WTC11 (cell line): Measurements from ENCODE around the gene OR56B4. TPM values are rescaled to one million over a fixed set of nuclear protein-coding genes. Genes with fewer than 3 reads are reported as not detected.

Source experiments
- ATAC-seq: fragments of 200-7000 bp; cut with Tn5 transposase; 2 replicates; pipeline ENCODE4 v1.10.0; 2021; ENCODE audit warnings: mild to moderate bottlenecking, moderate library complexity
- CTCF ChIA-PET: fragments of 300-600 bp; sonication (Branson Sonifier 250); formaldehyde crosslinking; loops from one replicate; lab custom pipeline; 2021; ENCODE audit warnings: antibody characterized with exemption; lab: Charles Lee
- POLR2A ChIA-PET: fragments of 350-600 bp; sonication (Branson Sonifier 250); formaldehyde crosslinking; loops from one replicate; lab custom pipeline; 2021; ENCODE audit warnings: antibody characterized with exemption; lab: Charles Lee
- DNase-seq: peaks from one replicate; pipeline ENCODE4 v3.0.0; 2021; ENCODE audit warnings: low spot score
- H3K27ac Mint-ChIP-seq: 2 replicates; pipeline ENCODE4 v1.8.0; 2021; ENCODE audit warnings: mixed read lengths
- H3K27me3 Mint-ChIP-seq: 2 replicates; pipeline ENCODE4 v1.8.0; 2021; ENCODE audit warnings: low read depth, mild to moderate bottlenecking, moderate library complexity, mixed read lengths
- H3K36me3 Mint-ChIP-seq: 2 replicates; pipeline ENCODE4 v1.8.0; 2021; ENCODE audit warnings: mixed read lengths
- H3K4me1 Mint-ChIP-seq: 2 replicates; pipeline ENCODE4 v1.8.0; 2022; ENCODE audit warnings: mixed read lengths
- H3K4me3 Mint-ChIP-seq: 2 replicates; pipeline ENCODE4 v1.8.0; 2021; ENCODE audit warnings: mild to moderate bottlenecking, moderate library complexity, mixed read lengths
- H3K9me3 Mint-ChIP-seq: 2 replicates; pipeline ENCODE4 v1.8.0; 2021; ENCODE audit warnings: mixed read lengths
- ARID4B ChIP-seq: sonication (generic); formaldehyde crosslinking; IDR thresholded peaks from 2 replicates; pipeline ENCODE4 v1.8.0; 2023; ENCODE audit warnings: missing genetic modification reagents, mild to moderate bottlenecking, borderline replicate concordance
- E2F4 ChIP-seq: sonication (generic); formaldehyde crosslinking; IDR thresholded peaks from 2 replicates; pipeline ENCODE4 v1.8.1; 2022; ENCODE audit warnings: low read depth, mild to moderate bottlenecking, moderate library complexity, missing genetic modification reagents, borderline replicate concordance
- ELF4 ChIP-seq: sonication (generic); formaldehyde crosslinking; IDR thresholded peaks from 2 replicates; pipeline ENCODE4 v1.8.1; 2022; ENCODE audit warnings: low read depth, mild to moderate bottlenecking, moderate library complexity, missing genetic modification reagents
- GRHL2 ChIP-seq: fragments of 250-450 bp; sonication (Bioruptor Pico); IDR thresholded peaks from 2 replicates; pipeline ENCODE4 v1.8.0; 2022; ENCODE audit warnings: mild to moderate bottlenecking, moderate library complexity; ENCODE audit not compliant: insufficient replicate concordance, severe bottlenecking
- NFE2L1 ChIP-seq: sonication (generic); formaldehyde crosslinking; IDR thresholded peaks from 2 replicates; pipeline ENCODE4 v1.8.1; 2023; ENCODE audit warnings: missing genetic modification reagents
- NR2C2 ChIP-seq: sonication (generic); formaldehyde crosslinking; IDR thresholded peaks from 2 replicates; pipeline ENCODE4 v1.8.0; 2022; ENCODE audit warnings: mild to moderate bottlenecking, missing genetic modification reagents
- OVOL2 ChIP-seq: fragments of 250-450 bp; sonication (Bioruptor Pico); IDR thresholded peaks from 2 replicates; pipeline ENCODE4 v1.9.0; 2021; ENCODE audit warnings: mild to moderate bottlenecking, borderline replicate concordance
- PRDM15 ChIP-seq: sonication (generic); formaldehyde crosslinking; IDR thresholded peaks from 2 replicates; pipeline ENCODE4 v1.8.0; 2022; ENCODE audit warnings: missing genetic modification reagents
- SMAD3 ChIP-seq: sonication (generic); formaldehyde crosslinking; IDR thresholded peaks from 2 replicates; pipeline ENCODE4 v1.8.0; 2022; ENCODE audit warnings: missing genetic modification reagents, mild to moderate bottlenecking, borderline replicate concordance
- SMAD4 ChIP-seq: sonication (generic); formaldehyde crosslinking; IDR thresholded peaks from 2 replicates; pipeline ENCODE4 v1.8.0; 2022; ENCODE audit warnings: mild to moderate bottlenecking, missing genetic modification reagents
- SOX15 ChIP-seq: fragments of 250-450 bp; sonication (Bioruptor Pico); IDR thresholded peaks from 2 replicates; pipeline ENCODE4 v1.9.0; 2021; ENCODE audit warnings: mild to moderate bottlenecking
- TEAD4 ChIP-seq: sonication (generic); formaldehyde crosslinking; IDR thresholded peaks from 2 replicates; pipeline ENCODE4 v1.8.0; 2022; ENCODE audit warnings: mild to moderate bottlenecking, missing genetic modification reagents
- ZNF263 ChIP-seq: sonication (generic); formaldehyde crosslinking; IDR thresholded peaks from 2 replicates; pipeline ENCODE4 v1.8.1; 2022; ENCODE audit warnings: low read depth, mild to moderate bottlenecking, moderate library complexity, missing genetic modification reagents
- total RNA-seq: library from RNA; stranded (reverse); gene quantifications from 3 replicates; pipeline ENCODE4 v1.2.3, GENCODE V29; 2021
- TF ChIP-seq, protein P1 (sequence below): sonication (generic); formaldehyde crosslinking; conservative IDR thresholded peaks from 2 replicates; pipeline ENCODE4 v1.8.1; 2023; ENCODE audit warnings: mild to moderate bottlenecking, low read depth, missing genetic modification reagents, moderate library complexity
- TF ChIP-seq, protein P2 (sequence below): sonication (generic); formaldehyde crosslinking; IDR thresholded peaks from 2 replicates; pipeline ENCODE4 v1.8.1; 2022; ENCODE audit warnings: low read depth, missing genetic modification reagents, borderline replicate concordance
- TF ChIP-seq, protein P3 (sequence below): sonication (generic); formaldehyde crosslinking; IDR thresholded peaks from 2 replicates; pipeline ENCODE4 v1.8.1; 2023; ENCODE audit warnings: mild to moderate bottlenecking, missing genetic modification reagents
- TF ChIP-seq, protein P4 (sequence below): sonication (generic); formaldehyde crosslinking; IDR thresholded peaks from 2 replicates; pipeline ENCODE4 v1.8.1; 2023; ENCODE audit warnings: mild to moderate bottlenecking, missing genetic modification reagents, moderate library complexity
- TF ChIP-seq, protein P5 (sequence below): sonication (generic); formaldehyde crosslinking; IDR thresholded peaks from 2 replicates; pipeline ENCODE4 v1.8.0; 2022; ENCODE audit warnings: mild to moderate bottlenecking, missing genetic modification reagents

The OR56B4 gene
- total RNA-seq, 1 experiment from 2014 or later: not detected

DNA sequence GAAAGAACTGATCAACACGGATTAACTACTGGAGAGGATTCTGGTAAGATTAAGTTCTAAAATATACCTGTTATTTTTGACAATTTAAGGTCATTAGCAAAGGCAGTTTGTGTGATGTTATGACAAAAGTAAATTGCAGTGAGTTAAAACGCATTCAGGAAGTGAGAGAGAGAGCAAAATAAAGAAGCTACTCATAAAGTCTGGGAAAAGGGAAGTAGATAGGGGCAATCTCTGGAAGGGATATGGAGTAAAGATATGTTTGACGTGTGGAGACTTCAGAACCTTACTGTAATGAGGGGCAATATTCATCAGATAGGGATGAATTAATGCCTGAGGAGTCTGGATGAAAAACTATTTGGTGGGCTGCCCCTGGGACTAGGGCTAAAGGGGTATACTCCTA lies 16.8 kb downstream of the OR56B4 start (continued):
- TF ChIP-seq, protein P1, sequence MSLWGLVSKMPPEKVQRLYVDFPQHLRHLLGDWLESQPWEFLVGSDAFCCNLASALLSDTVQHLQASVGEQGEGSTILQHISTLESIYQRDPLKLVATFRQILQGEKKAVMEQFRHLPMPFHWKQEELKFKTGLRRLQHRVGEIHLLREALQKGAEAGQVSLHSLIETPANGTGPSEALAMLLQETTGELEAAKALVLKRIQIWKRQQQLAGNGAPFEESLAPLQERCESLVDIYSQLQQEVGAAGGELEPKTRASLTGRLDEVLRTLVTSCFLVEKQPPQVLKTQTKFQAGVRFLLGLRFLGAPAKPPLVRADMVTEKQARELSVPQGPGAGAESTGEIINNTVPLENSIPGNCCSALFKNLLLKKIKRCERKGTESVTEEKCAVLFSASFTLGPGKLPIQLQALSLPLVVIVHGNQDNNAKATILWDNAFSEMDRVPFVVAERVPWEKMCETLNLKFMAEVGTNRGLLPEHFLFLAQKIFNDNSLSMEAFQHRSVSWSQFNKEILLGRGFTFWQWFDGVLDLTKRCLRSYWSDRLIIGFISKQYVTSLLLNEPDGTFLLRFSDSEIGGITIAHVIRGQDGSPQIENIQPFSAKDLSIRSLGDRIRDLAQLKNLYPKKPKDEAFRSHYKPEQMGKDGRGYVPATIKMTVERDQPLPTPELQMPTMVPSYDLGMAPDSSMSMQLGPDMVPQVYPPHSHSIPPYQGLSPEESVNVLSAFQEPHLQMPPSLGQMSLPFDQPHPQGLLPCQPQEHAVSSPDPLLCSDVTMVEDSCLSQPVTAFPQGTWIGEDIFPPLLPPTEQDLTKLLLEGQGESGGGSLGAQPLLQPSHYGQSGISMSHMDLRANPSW: no peak
- no peak for TF ChIP-seq SOX15 (CRISPR knock-in tag)
- no peak for TF ChIP-seq SMAD3 (CRISPR knock-in tag)
- TF ChIP-seq, protein P2, sequence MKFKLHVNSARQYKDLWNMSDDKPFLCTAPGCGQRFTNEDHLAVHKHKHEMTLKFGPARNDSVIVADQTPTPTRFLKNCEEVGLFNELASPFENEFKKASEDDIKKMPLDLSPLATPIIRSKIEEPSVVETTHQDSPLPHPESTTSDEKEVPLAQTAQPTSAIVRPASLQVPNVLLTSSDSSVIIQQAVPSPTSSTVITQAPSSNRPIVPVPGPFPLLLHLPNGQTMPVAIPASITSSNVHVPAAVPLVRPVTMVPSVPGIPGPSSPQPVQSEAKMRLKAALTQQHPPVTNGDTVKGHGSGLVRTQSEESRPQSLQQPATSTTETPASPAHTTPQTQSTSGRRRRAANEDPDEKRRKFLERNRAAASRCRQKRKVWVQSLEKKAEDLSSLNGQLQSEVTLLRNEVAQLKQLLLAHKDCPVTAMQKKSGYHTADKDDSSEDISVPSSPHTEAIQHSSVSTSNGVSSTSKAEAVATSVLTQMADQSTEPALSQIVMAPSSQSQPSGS (CRISPR knock-in tag): no peak
- TF ChIP-seq, protein P3, sequence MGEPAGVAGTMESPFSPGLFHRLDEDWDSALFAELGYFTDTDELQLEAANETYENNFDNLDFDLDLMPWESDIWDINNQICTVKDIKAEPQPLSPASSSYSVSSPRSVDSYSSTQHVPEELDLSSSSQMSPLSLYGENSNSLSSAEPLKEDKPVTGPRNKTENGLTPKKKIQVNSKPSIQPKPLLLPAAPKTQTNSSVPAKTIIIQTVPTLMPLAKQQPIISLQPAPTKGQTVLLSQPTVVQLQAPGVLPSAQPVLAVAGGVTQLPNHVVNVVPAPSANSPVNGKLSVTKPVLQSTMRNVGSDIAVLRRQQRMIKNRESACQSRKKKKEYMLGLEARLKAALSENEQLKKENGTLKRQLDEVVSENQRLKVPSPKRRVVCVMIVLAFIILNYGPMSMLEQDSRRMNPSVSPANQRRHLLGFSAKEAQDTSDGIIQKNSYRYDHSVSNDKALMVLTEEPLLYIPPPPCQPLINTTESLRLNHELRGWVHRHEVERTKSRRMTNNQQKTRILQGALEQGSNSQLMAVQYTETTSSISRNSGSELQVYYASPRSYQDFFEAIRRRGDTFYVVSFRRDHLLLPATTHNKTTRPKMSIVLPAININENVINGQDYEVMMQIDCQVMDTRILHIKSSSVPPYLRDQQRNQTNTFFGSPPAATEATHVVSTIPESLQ (CRISPR knock-in tag): no peak

DNA sequence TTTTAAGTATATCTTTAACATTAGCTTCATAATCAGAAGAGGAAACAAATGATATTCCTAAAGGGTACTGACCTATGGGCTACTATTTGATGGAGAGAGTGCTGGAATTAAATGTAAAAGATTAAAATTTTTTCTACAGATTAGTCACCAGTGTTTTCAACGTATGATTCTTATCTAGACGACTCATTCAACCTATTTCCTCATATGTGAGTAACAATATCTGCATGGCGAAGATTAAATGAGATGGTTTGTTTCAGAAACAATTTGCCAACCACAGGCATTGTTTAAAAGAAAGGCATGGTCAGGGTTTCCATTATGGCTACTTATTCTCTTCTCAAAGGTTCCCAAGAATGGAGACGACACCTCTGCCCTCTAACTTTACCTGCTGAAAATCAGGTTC lies 20.4 kb downstream of the OR56B4 start:
- H3K9me3 Mint-ChIP-seq: no peaks in the 10 kb centered on the region
- H3K27me3 Mint-ChIP-seq: no peaks in the 10 kb centered on the region
- H3K27ac Mint-ChIP-seq: no peak overlapping the region
- no peaks in the 10 kb centered on the region for H3K4me1 Mint-ChIP-seq
- H3K4me3 Mint-ChIP-seq: no peak overlapping the region
- ChIA-PET CTCF (no interaction called here), POLR2A (no interaction called here)
- ATAC-seq (no peak), DNase-seq (no peak)
- no peaks in the 10 kb centered on the region for H3K36me3 Mint-ChIP-seq
- TF ChIP-seq, protein P4, sequence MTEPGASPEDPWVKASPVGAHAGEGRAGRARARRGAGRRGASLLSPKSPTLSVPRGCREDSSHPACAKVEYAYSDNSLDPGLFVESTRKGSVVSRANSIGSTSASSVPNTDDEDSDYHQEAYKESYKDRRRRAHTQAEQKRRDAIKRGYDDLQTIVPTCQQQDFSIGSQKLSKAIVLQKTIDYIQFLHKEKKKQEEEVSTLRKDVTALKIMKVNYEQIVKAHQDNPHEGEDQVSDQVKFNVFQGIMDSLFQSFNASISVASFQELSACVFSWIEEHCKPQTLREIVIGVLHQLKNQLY: no peak
- TF ChIP-seq NR2C2 (CRISPR knock-in tag): no peak
- no peak for TF ChIP-seq ARID4B (CRISPR knock-in tag)
- TF ChIP-seq GRHL2 (CRISPR knock-in tag): no peak
- TF ChIP-seq OVOL2 (CRISPR knock-in tag): no peak
- TF ChIP-seq E2F4 (CRISPR knock-in tag): no peak
- no peak for TF ChIP-seq ELF4 (CRISPR knock-in tag)
- no peak for TF ChIP-seq SMAD4
- no peak for TF ChIP-seq NFE2L1 (CRISPR knock-in tag)
- no peak for TF ChIP-seq PRDM15 (CRISPR knock-in tag)
- TF ChIP-seq TEAD4: no peak
- TF ChIP-seq, protein P5, sequence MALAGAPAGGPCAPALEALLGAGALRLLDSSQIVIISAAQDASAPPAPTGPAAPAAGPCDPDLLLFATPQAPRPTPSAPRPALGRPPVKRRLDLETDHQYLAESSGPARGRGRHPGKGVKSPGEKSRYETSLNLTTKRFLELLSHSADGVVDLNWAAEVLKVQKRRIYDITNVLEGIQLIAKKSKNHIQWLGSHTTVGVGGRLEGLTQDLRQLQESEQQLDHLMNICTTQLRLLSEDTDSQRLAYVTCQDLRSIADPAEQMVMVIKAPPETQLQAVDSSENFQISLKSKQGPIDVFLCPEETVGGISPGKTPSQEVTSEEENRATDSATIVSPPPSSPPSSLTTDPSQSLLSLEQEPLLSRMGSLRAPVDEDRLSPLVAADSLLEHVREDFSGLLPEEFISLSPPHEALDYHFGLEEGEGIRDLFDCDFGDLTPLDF (CRISPR knock-in tag): no peak
- no peak for TF ChIP-seq ZNF263
